GM21360 (cell line): Measurements from ENCODE around the gene PPP2R5D.
A peak's percentile ranks its signal among the peaks of the same experiment; 100 is the strongest.

Experiments
- ATAC-seq: cut with Tn5 transposase; IDR thresholded peaks from one replicate; pipeline ENCODE4 v1.9.1; 2021; ENCODE audit warnings: mild to moderate bottlenecking, moderate library complexity; ENCODE audit not compliant: unreplicated experiment

Gene PPP2R5D

GRCh38 chr6:42963179-42963854 is 21.1 kb upstream of the PPP2R5D start:
- ATAC-seq, result no peak

- no peak for ATAC-seq
These were observed 20.3 kb upstream of the PPP2R5D start for GRCh38 chr6:42963855-42964605.

DNA sequence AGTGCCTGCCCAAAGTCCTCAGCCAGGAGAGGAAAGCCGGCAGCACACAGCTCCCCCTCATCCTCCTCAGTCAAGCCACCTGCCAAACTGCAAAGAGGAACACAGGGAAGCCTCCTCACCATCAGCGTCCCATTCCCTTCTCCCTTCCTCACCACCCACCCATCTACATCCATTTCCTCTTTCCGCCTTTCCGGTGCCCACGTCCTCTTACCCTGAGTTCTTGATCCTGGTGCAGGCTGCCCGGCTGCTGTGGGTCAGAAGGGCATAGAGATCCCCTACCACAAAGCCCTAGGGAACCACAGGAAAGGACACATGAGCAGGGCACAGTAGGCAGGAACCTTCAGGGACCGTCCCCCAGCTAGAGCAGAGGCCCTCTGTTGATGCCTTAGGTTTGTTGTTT is 17.8 kb upstream of the PPP2R5D start:
- no peak for ATAC-seq

GRCh38 chr6:42967228-42967627 is 17.1 kb upstream of the PPP2R5D start:
- ATAC-seq, result no peak

GRCh38 chr6:42968126-42968701 is 16.2 kb upstream of the PPP2R5D start:
- ATAC-seq, result no peak

DNA sequence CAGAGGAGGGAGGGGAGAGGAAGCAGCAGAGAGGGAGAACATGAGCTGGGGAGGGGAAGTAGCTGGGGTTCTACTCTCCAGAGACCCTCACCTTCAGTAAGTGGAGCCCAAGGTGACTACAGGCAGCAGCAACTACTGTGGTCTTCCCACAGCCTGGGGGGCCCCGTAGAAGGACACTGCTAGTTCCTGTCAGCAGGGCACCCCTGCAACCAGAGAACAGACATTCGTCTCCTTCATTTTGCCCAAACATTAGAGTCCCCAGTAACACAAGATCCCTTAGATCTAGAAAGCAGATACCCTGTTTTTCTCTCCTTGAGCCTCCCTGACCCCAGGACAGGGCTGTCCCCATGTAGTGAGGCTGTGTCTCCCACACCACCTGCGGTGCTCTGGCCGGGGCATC is 15.6 kb upstream of the PPP2R5D start:
- ATAC-seq, result no peak

DNA sequence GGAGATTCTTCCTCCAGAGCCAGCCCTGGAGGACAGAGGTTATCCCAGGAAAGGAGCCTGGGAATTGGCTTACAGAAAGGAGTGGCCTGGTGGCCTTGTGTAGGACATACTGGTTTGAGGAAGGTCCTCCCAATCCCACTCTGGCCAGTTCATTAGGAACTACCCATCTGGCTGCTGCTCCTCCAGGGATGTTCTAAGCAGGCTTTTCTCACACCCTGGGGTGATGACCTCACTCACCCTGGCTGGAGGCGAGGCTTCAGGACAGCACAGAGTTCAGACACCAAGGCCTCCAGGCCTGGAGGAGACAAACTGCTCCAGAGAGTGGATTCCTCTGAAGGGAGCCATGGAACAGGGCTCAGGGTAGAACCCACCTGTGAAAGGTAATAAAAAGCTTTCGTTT is 14.9 kb upstream of the PPP2R5D start:
- ATAC-seq, result no peak

GRCh38 chr6:42969934-42970333 is 14.4 kb upstream of the PPP2R5D start:
- no peak for ATAC-seq

DNA sequence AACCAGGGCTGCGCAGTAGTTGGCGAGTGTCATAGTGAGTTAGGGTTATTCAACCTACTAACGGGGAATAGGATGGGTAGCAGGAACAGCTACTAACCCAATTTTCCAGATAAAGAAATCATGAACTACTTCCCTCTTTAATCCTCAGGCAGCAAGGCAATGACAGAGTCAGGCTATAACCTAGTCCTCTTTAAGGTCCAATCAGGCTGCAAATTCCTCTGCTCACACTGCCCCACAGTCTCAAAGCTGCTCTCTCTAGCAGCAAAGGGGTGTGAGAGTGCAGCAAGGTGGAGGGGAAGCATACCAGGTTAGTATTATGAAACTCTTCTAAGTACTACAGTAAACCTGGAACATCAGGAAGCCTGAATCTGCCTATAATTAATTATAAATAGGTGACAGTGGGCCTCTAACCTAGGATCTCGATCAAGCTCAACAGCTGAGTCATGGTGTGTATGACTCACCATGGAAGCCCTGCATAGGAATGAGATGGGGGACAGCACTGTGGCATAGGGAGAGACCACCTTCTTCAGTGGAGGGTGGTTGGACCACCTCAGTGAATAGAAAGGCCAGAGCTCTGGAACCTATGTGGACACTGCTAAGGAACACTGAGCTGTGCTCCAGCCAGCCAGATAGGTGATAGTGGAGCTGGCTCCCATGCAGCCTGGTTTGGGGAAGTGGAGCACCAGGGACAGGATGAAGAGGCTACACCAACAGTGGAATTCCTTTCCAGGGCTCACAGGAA is 13.3 kb upstream of the PPP2R5D start:
- no peak for ATAC-seq

DNA sequence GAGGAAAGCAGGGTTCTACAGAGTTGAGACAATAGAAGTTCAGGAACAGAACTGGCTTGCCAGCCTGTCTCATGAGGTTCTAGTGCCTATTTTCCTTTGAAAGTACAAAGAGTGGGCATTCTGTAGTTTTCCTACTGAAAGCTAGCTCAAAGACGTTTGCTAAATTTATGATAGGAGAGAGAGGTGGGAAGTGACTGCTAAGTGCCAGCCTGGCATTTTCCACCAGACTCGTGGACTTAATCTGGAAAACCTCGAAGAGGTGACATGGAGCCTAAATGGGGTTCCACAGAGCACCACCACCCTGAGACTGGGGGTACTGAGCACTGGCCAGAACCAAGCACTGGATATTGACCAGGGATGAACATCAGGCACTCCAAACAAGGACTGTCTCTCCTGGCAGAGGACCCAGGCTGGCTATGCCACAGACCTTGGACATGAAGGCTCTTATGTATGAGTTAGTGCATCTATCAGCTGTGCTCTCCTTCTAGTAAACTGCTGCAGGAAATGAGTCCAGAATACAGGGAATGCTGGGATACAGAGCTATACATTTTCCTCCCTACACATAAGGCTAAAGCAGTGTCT is 12.5 kb upstream of the PPP2R5D start:
- ATAC-seq, result no peak

GRCh38 chr6:42973926-42974325 is 10.4 kb upstream of the PPP2R5D start:
- no peak for ATAC-seq

DNA sequence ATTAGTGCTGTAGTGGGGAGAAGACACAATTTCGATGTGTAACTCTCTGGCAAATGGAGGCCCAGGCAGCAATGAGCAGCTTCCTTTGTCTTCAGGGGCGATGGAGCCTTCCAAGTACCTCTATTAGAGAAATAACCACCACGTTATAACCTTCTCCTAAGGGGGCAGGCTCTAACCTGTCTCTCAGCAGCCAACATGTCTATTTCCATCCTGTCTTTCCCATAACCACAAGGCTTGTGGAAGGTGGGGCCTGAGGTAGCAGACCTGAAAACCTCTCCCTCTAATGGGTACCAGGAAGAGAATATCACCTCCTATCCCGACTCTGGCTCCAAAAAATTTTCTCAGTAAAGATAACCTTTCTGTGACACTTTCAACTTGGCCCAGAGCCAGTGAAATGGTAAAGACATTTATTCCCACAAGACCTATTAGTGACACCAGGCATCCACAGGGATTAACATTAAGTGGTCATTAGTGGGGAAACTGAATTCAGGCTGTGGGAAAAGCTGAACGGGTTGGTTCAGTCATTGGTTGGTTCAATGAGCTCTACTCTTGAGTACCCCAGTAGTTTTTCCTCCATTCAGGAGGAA is 9.4 kb upstream of the PPP2R5D start:
- ATAC-seq, result no peak

GRCh38 chr6:42978487-42978838 is 5.9 kb upstream of the PPP2R5D start:
- ATAC-seq, result peak; percentile 38

DNA sequence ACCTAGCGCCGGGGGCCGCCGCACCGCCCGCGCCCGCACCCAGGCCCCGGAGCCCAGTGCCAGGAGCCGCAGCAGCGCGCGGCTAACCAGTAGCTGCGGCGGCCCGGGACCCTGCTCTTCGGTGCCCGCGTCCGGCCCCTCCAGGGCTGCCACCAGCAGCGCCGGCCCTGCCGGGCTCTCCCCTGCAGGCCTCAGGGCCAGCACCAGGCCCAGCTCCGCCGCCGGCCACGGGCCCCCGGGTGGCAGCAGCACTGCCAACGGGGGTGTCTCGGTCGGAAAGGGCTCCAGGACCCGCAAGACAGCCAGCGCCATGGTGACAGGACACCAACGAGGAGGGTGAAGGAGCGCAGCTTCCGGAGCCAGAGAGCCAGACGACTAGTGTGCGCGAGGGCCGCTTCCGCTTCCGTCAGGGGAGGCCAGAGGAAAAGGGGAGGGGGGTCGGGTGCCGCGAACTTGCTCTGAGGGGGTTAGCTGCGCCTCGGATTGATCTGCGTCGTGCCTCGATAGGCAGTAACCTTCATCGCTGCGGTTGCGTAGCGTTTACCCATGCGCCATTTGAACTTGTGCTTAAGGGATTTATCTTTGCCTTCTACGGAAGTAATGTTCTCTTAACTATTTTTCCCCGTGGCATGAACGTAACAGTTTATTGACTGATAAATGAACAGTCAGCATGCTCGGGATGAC is 5.4 kb upstream of the PPP2R5D start, which contains the start of gene PEX6:
Gene PEX6 (minus strand): TSS at position 343 of the 684 bp plus-strand sequence. CDS start 31 bp downstream, at position 312.
- ATAC-seq, result peak; percentile 73

GRCh38 chr6:42979523-42980177 is 4.7 kb upstream of the PPP2R5D start:
- ATAC-seq, result no peak

GRCh38 chr6:42981836-42982235 is 2.5 kb upstream of the PPP2R5D start:
- ATAC-seq, result no peak

GRCh38 chr6:42984924-42985475 is 630 bp downstream of the PPP2R5D start:
- ATAC-seq, result no peak

GRCh38 chr6:42987533-42988451 is 3.4 kb downstream of the PPP2R5D start:
- no peak for ATAC-seq
